Keratinocyte (primary cell): ENCODE data around the gene DNAH2. TPM values are rescaled to one million over a fixed set of nuclear protein-coding genes. Genes with fewer than 3 reads are reported as not detected.

ENCODE experiments used
- DNase-seq: peaks from one replicate; pipeline ENCODE4 v3.0.0-alpha.2; 2011; ENCODE audit warnings: low read depth, missing footprints, low spot score
- FAIRE-seq: peaks from 2 replicates; lab custom pipeline; 2011; peaks lifted over from hg19 to GRCh38; lab: Jason Lieb, UNC
- H2AFZ ChIP-seq: 2 replicates; pipeline ENCODE4 v1.6.0; 2012; ENCODE audit warnings: low read length, control low read depth, inconsistent platforms; ENCODE audit not compliant: control insufficient read depth
- H3K27ac ChIP-seq: 2 replicates; pipeline ENCODE4 v1.5.1; 2011; ENCODE audit warnings: low read length; ENCODE audit not compliant: control insufficient read depth, insufficient read depth
- H3K27me3 ChIP-seq: 3 replicates; pipeline ENCODE4 v1.6.0; 2011; ENCODE audit warnings: low read length; ENCODE audit not compliant: control insufficient read depth, insufficient read depth; ENCODE audit errors: extremely low read depth
- H3K36me3 ChIP-seq, 2 experiments: 2 replicates in 1 of 2; 3 replicates in 1 of 2; pipeline ENCODE4 v1.5.1; 2011; ENCODE audit warnings: low read length in 2 of 2, mild to moderate bottlenecking in 1 of 2; ENCODE audit not compliant: control insufficient read depth in 2 of 2, insufficient read depth in 2 of 2; ENCODE audit errors: extremely low read depth in 1 of 2
- H3K4me1 ChIP-seq: 3 replicates; pipeline ENCODE4 v1.5.1; 2011; ENCODE audit warnings: low read length; ENCODE audit not compliant: control insufficient read depth, insufficient read depth; ENCODE audit errors: extremely low read depth
- H3K4me2 ChIP-seq: 3 replicates; pipeline ENCODE4 v1.6.0; 2011; ENCODE audit warnings: low read depth, low read length; ENCODE audit not compliant: control insufficient read depth, insufficient read depth; ENCODE audit errors: extremely low read depth
- H3K4me3 ChIP-seq, 3 experiments: fragments of 200-600 bp in 1 of 3; sonication (generic) in 1 of 3; 2 replicates in 2 of 3; 3 replicates in 1 of 3; pipeline ENCODE4 v1.5.1; 2011 to 2016; ENCODE audit warnings: low read length in 3 of 3, mild to moderate bottlenecking in 3 of 3, control low read depth in 2 of 3, inconsistent platforms in 1 of 3, low read depth in 1 of 3, mixed read lengths in 1 of 3, mixed run types in 1 of 3, moderate library complexity in 1 of 3; ENCODE audit not compliant: control insufficient read depth in 2 of 3, insufficient read depth in 2 of 3; ENCODE audit errors: extremely low read depth in 1 of 3
- H3K79me2 ChIP-seq: 2 replicates; pipeline ENCODE4 v1.6.0; 2012; ENCODE audit warnings: low read length; ENCODE audit not compliant: control insufficient read depth, insufficient read depth
- H3K9ac ChIP-seq: 3 replicates; pipeline ENCODE4 v1.6.0; 2011; ENCODE audit warnings: low read length; ENCODE audit not compliant: control insufficient read depth, insufficient read depth; ENCODE audit errors: extremely low read depth
- H3K9me1 ChIP-seq: 3 replicates; pipeline ENCODE4 v1.6.0; 2011; ENCODE audit warnings: low read length; ENCODE audit not compliant: control insufficient read depth, insufficient read depth; ENCODE audit errors: extremely low read depth
- H3K9me3 ChIP-seq: 2 replicates; pipeline ENCODE4 v1.5.1; 2012; ENCODE audit warnings: low read depth, low read length; ENCODE audit not compliant: control insufficient read depth
- H4K20me1 ChIP-seq: 3 replicates; pipeline ENCODE4 v1.6.0; 2011; ENCODE audit warnings: low read length; ENCODE audit not compliant: control insufficient read depth, insufficient read depth; ENCODE audit errors: extremely low read depth
- CTCF ChIP-seq, 3 experiments: IDR thresholded peaks in 1 of 3; conservative IDR thresholded peaks in 1 of 3; optimal IDR thresholded peaks in 1 of 3; 2 replicates in 2 of 3; 3 replicates in 1 of 3; pipeline versions ENCODE3 to v1.5.1; 2011; ENCODE audit warnings: low read length in 3 of 3, mild to moderate bottlenecking in 3 of 3, moderate library complexity in 2 of 3, control low read depth in 1 of 3, inconsistent platforms in 1 of 3; ENCODE audit not compliant: insufficient read depth in 2 of 3; ENCODE audit errors: extremely low read depth in 1 of 3
- EZH2 ChIP-seq: IDR thresholded peaks from one replicate; pipeline ENCODE4 v1.6.1; 2012; ENCODE audit warnings: inconsistent platforms, mild to moderate bottlenecking, low read length, moderate library complexity
- dilution Hi-C: fragments of 300-500 bp; cut with MboI; formaldehyde crosslinking; loops from one replicate; pipeline ENCODE4 v1.7.0; 2020; ENCODE audit warnings: low sequenced_read_pairs; ENCODE audit not compliant: extremely low pct_ligation_motif_present
- polyA plus RNA-seq, 5 experiments: library from polyadenylated mRNA; depleted of rRNA in 3 of 5; stranded (reverse) in 3 of 5; stranded (forward) in 1 of 5; unstranded in 1 of 5; fragments of >200 nt; gene quantifications; 1 replicate in 1 of 5; 2 replicates in 3 of 5; 3 replicates in 1 of 5; pipeline versions ENCODE4 v1.2.1 to v1.2.3, GENCODE V29; 2011 to 2012; ENCODE audit warnings: missing spikeins in 2 of 5, low read depth in 1 of 5, low replicate concordance in 1 of 5

DNAH2 gene
- polyA plus RNA-seq, 1 donor (not counting 4 experiments of a cell fraction or from before 2014, with no cell fraction given), result 0.13 TPM

- H3K79me2 ChIP-seq, result peaks cover 25% of the 10 kb centered on the region
- no peak for FAIRE-seq
- no peak overlapping the region for H2AFZ ChIP-seq
- H3K36me3 ChIP-seq, result peaks cover 24 to 26% of the 10 kb centered on the region in 2 experiments
- H3K27me3 ChIP-seq, result no peaks in the 10 kb centered on the region
- no peaks in the 10 kb centered on the region for H3K9me1 ChIP-seq
- H3K4me3 ChIP-seq, result no peak overlapping the region
- peaks cover 3% of the 10 kb centered on the region for H4K20me1 ChIP-seq
- peaks cover 20% of the 10 kb centered on the region for H3K4me1 ChIP-seq
- H3K9me3 ChIP-seq, result no peaks in the 10 kb centered on the region
- dilution Hi-C loops, result no loop called here
- no peak for DNase-seq
- H3K4me2 ChIP-seq, result no peak overlapping the region
- no peak for TF ChIP-seq EZH2
- no peak for TF ChIP-seq CTCF (optimal IDR thresholded peaks at IDR 0.05 in 1 of 3, IDR thresholded peaks at IDR 0.05 in 1 of 3, conservative IDR thresholded peaks at IDR 0.05 in 1 of 3; ENCODE audit: extremely low read depth in 1 of 3, insufficient read depth in 2 of 3, low read length in 3 of 3)
- no peak overlapping the region for H3K9ac ChIP-seq
- no peak overlapping the region for H3K27ac ChIP-seq
Measured at GRCh38 chr17:7846063-7846735, 128.7 kb downstream of the DNAH2 start.

GRCh38 chr17:7846765-7847661 lies 129.5 kb downstream of the DNAH2 start:
- H3K4me3 ChIP-seq, result no peak overlapping the region
- H3K4me1 ChIP-seq, result peaks cover 21% of the 10 kb centered on the region
- H3K79me2 ChIP-seq, result peaks cover 25% of the 10 kb centered on the region
- TF ChIP-seq EZH2, result no peak
- TF ChIP-seq CTCF (optimal IDR thresholded peaks at IDR 0.05 in 1 of 3, IDR thresholded peaks at IDR 0.05 in 1 of 3, conservative IDR thresholded peaks at IDR 0.05 in 1 of 3; ENCODE audit: extremely low read depth in 1 of 3, insufficient read depth in 2 of 3, low read length in 3 of 3), result no peak
- H3K4me2 ChIP-seq, result no peak overlapping the region
- DNase-seq (no peak), FAIRE-seq (no peak)
- H3K27me3 ChIP-seq, result no peaks in the 10 kb centered on the region
- no peak overlapping the region for H2AFZ ChIP-seq
- H3K9me3 ChIP-seq, result no peaks in the 10 kb centered on the region
- H3K27ac ChIP-seq, result no peak overlapping the region
- H3K36me3 ChIP-seq, result peaks cover 27 to 32% of the 10 kb centered on the region in 2 experiments
- no peak overlapping the region for H3K9ac ChIP-seq
- dilution Hi-C loops, result no loop called here
- H4K20me1 ChIP-seq, result peaks cover 3% of the 10 kb centered on the region
- no peaks in the 10 kb centered on the region for H3K9me1 ChIP-seq
